Upper lobe of left lung (tissue), 6 donors: ENCODE measurements around the gene MFSD8. TPM values are rescaled to one million over a fixed set of nuclear protein-coding genes. Genes with fewer than 3 reads are reported as not detected.
"Not testable (repeated sequence)": the region's sequence is repeated elsewhere in the genome, so short reads cannot be mapped to it uniquely, and the experiment has no call there.

Experiments used
- ATAC-seq, 2 donors: fragments of 200-7000 bp; cut with Tn5 transposase; one replicate each; pipeline ENCODE4 v1.9.1; 2022; ENCODE audit warnings: mild to moderate bottlenecking in 2 of 2, moderate library complexity in 2 of 2; ENCODE audit not compliant: low FRiP score in 2 of 2
- DNase-seq, 2 donors: peaks; one replicate each; pipeline ENCODE4 v3.0.0-alpha.2; 2019 to 2020
- H3K27ac ChIP-seq, 4 donors: fragments of 200-600 bp; sonication (generic); one replicate each; pipeline ENCODE4 v1.5.1; 2016 to 2019
- H3K27me3 ChIP-seq, 4 donors: fragments of 200-600 bp; sonication (generic); one replicate each; pipeline ENCODE4 v1.5.1; 2017 to 2019
- H3K36me3 ChIP-seq, 4 donors: fragments of 200-600 bp; sonication (generic); one replicate each; pipeline ENCODE4 v1.5.1; 2016 to 2019
- H3K4me1 ChIP-seq, 4 donors: fragments of 200-600 bp; sonication (generic); one replicate each; pipeline ENCODE4 v1.5.1; 2018 to 2019
- H3K4me3 ChIP-seq, 4 donors: fragments of 200-600 bp; sonication (generic); one replicate each; pipeline ENCODE4 v1.5.1; 2017 to 2019; ENCODE audit warnings: mild to moderate bottlenecking in 2 of 4, moderate library complexity in 1 of 4
- H3K9me3 ChIP-seq, 4 donors: fragments of 200-600 bp; sonication (generic); one replicate each; pipeline ENCODE4 v1.5.1; 2018 to 2019
- CTCF ChIP-seq, 6 experiments: fragments of 450-650 bp in 4 of 6; fragments of 200-600 bp in 2 of 6; sonication (generic) in 2 of 6; IDR thresholded peaks; one replicate each; pipeline ENCODE4 v1.5.1; 2016 to 2019; ENCODE audit warnings: antibody characterized with exemption in 6 of 6
- EP300 ChIP-seq, 4 donors: sonication (generic); formaldehyde crosslinking; IDR thresholded peaks; one replicate each; pipeline ENCODE4 v1.5.1; 2017; ENCODE audit warnings: antibody characterized with exemption in 4 of 4, control low read depth in 2 of 4
- POLR2A ChIP-seq, 4 donors: fragments of 450-650 bp; IDR thresholded peaks; one replicate each; pipeline ENCODE4 v1.5.1; 2016 to 2017; ENCODE audit warnings: antibody characterized with exemption in 4 of 4, mild to moderate bottlenecking in 2 of 4
- POLR2AphosphoS5 ChIP-seq, 2 donors: sonication (generic); formaldehyde crosslinking; IDR thresholded peaks; one replicate each; pipeline ENCODE4 v1.5.1; 2017; ENCODE audit warnings: antibody characterized with exemption in 2 of 2
- WGBS, 2 donors: methylation state at CpG; one replicate each; pipeline ENCODE4 v1.1.5; 2017 to 2018; 5-methylcytosine and 5-hydroxymethylcytosine counted together
- total RNA-seq, 6 donors: library from RNA; depleted of rRNA in 4 of 6; stranded (reverse); fragments of >200 nt in 4 of 6; gene quantifications; one replicate each; pipeline versions ENCODE4 v1.1.0 to v1.2.1, GENCODE V29; 2016 to 2021
- donor health status: DM: no; HTN: no; CAD: no; lungs with moderate emphysema.
- donor health status: DM: no; HTN: yes; CAD: no; lungs with severe emphysema.

The MFSD8 gene
- total RNA-seq, 6 donors from 2014 or later, result 16.1 to 46.1 (median 23.8) TPM

- 98 to 100% methylated on average over 2 of the region's 2 CpGs for WGBS, 2 donors
- no peak overlapping the region for H3K27ac ChIP-seq
- no peak overlapping the region for H3K4me3 ChIP-seq
- no peaks in the 10 kb centered on the region for H3K4me1 ChIP-seq
- no peaks in the 10 kb centered on the region for H3K27me3 ChIP-seq
- peaks cover 0 to 3% (median 0%) of the 10 kb centered on the region in 4 donors for H3K36me3 ChIP-seq
- no peak for ATAC-seq
- peaks cover 0 to 3% (median 0%) of the 10 kb centered on the region in 4 donors for H3K9me3 ChIP-seq
- no peak for DNase-seq
- TF ChIP-seq POLR2A (IDR thresholded peaks at IDR 0.05) (no peak), EP300 (IDR thresholded peaks at IDR 0.05) (no peak), POLR2AphosphoS5 (IDR thresholded peaks at IDR 0.05) (no peak), CTCF (IDR thresholded peaks at IDR 0.05) (no peak)
These were observed 14.0 kb upstream of the MFSD8 start for GRCh38 chr4:127978930-127979329.

GRCh38 chr4:127975121-127975770 is 10.3 kb upstream of the MFSD8 start:
- ATAC-seq, result no peak
- Histone ChIP-seq H3K27me3 (no peaks in the 10 kb centered on the region), H3K4me1 (no peaks in the 10 kb centered on the region), H3K36me3 (peaks cover 0 to 4% (median 0%) of the 10 kb centered on the region in 4 donors), H3K4me3 (no peak overlapping the region), H3K9me3 (peaks cover 0 to 3% (median 0%) of the 10 kb centered on the region in 4 donors), H3K27ac (no peak overlapping the region)
- no peak for TF ChIP-seq POLR2A (IDR thresholded peaks at IDR 0.05)
- no peak for TF ChIP-seq CTCF (IDR thresholded peaks at IDR 0.05)
- no peak for TF ChIP-seq EP300 (IDR thresholded peaks at IDR 0.05)
- no peak for TF ChIP-seq POLR2AphosphoS5 (IDR thresholded peaks at IDR 0.05)
- 86 to 90% methylated on average over 2 of the region's 2 CpGs for WGBS, 2 donors
- DNase-seq, result no peak

GRCh38 chr4:127970925-127971324 is 6.0 kb upstream of the MFSD8 start:
- H3K27me3 ChIP-seq, H3K27ac ChIP-seq, H3K4me1 ChIP-seq, H3K9me3 ChIP-seq, H3K4me3 ChIP-seq, ATAC-seq, DNase-seq, H3K36me3 ChIP-seq: not testable (repeated sequence)
- 68 to 77% methylated on average over 4 of the region's 4 CpGs for WGBS, 2 donors

GRCh38 chr4:127968586-127968985 is 3.6 kb upstream of the MFSD8 start:
- peaks cover 0 to 19% (median 9%) of the 10 kb centered on the region in 4 donors for H3K4me1 ChIP-seq
- ATAC-seq (no peak), DNase-seq (no peak)
- no peak overlapping the region for H3K27ac ChIP-seq
- H3K27me3 ChIP-seq, result no peaks in the 10 kb centered on the region
- no peaks in the 10 kb centered on the region for H3K9me3 ChIP-seq
- TF ChIP-seq POLR2AphosphoS5 (IDR thresholded peaks at IDR 0.05) (no peak), CTCF (IDR thresholded peaks at IDR 0.05) (no peak), POLR2A (IDR thresholded peaks at IDR 0.05) (no peak), EP300 (IDR thresholded peaks at IDR 0.05) (no peak)
- H3K4me3 ChIP-seq, result no peak overlapping the region
- 65 to 72% methylated on average over 2 of the region's 2 CpGs for WGBS, 2 donors
- peaks cover 0 to under 1% (median 0%) of the 10 kb centered on the region in 4 donors for H3K36me3 ChIP-seq

GRCh38 chr4:127967141-127967775 is 2.3 kb upstream of the MFSD8 start:
- H3K4me1 ChIP-seq, result peaks cover 0 to 20% (median 12%) of the 10 kb centered on the region in 4 donors
- no peaks in the 10 kb centered on the region for H3K9me3 ChIP-seq
- H3K36me3 ChIP-seq, result no peaks in the 10 kb centered on the region
- no peak overlapping the region for H3K27ac ChIP-seq
- TF ChIP-seq EP300 (IDR thresholded peaks at IDR 0.05) (no peak), POLR2A (IDR thresholded peaks at IDR 0.05) (no peak), POLR2AphosphoS5 (IDR thresholded peaks at IDR 0.05) (no peak), CTCF (IDR thresholded peaks at IDR 0.05) (no peak)
- WGBS, 2 donors, result 97 to 100% methylated on average over 1 of the region's 1 CpG
- no peak overlapping the region for H3K4me3 ChIP-seq
- DNase-seq, result no peak
- no peaks in the 10 kb centered on the region for H3K27me3 ChIP-seq
- no peak for ATAC-seq
